K562 (cell line): ENCODE results near the gene CRK.

Experiments used
- NFYB ChIP-seq: IDR thresholded peaks from 2 replicates; pipeline ENCODE4 v1.6.1; 2011; ENCODE audit warnings: mild to moderate bottlenecking, moderate library complexity; ENCODE audit not compliant: insufficient read length; ENCODE audit errors: extremely low read depth
- POLR2A ChIP-seq: fragments of 450-650 bp; conservative IDR thresholded peaks from 2 replicates; pipeline ENCODE4 v1.6.1; 2016
- PURB ChIP-seq: sonication (generic); formaldehyde crosslinking; IDR thresholded peaks from 2 replicates; pipeline ENCODE4 v1.9.0; 2021; ENCODE audit warnings: low read depth, mild to moderate bottlenecking, missing genetic modification reagents
- SIN3A ChIP-seq, 2 experiments: fragments of 150-350 bp in 1 of 2; IDR thresholded peaks; 2 replicates each; pipeline ENCODE4 v1.6.1; 2011 to 2016; ENCODE audit warnings: borderline replicate concordance in 2 of 2, low read depth in 2 of 2, low read length in 2 of 2, mild to moderate bottlenecking in 2 of 2, moderate library complexity in 2 of 2; ENCODE audit not compliant: control insufficient read depth in 1 of 2
- STAT6 ChIP-seq: sonication (generic); formaldehyde crosslinking; IDR thresholded peaks from 2 replicates; pipeline ENCODE4 v1.8.1; 2023; ENCODE audit warnings: mild to moderate bottlenecking, missing genetic modification reagents
- TAF1 ChIP-seq: IDR thresholded peaks from 2 replicates; pipeline ENCODE4 v1.6.1; 2011; ENCODE audit warnings: mild to moderate bottlenecking, low read length, moderate library complexity; ENCODE audit not compliant: insufficient read depth, control insufficient read depth, severe bottlenecking; ENCODE audit errors: extremely low read depth
- YY1 ChIP-seq, 3 experiments: IDR thresholded peaks; 2 replicates each; pipeline ENCODE4 v1.6.1; 2011; ENCODE audit warnings: low read length in 2 of 3, mild to moderate bottlenecking in 2 of 3, moderate library complexity in 2 of 3, borderline replicate concordance in 1 of 3, control low read depth in 1 of 3, low read depth in 1 of 3; ENCODE audit not compliant: insufficient read depth in 3 of 3, insufficient replicate concordance in 2 of 3, control insufficient read depth in 1 of 3, insufficient read length in 1 of 3; ENCODE audit errors: extremely low read depth in 1 of 3

- TF ChIP-seq NFYB: no peak
- TF ChIP-seq SIN3A (IDR thresholded peaks at IDR 0.05; ENCODE audit: borderline replicate concordance in 2 of 2, control insufficient read depth in 1 of 2, low read depth in 2 of 2, low read length in 2 of 2): no peak
- TF ChIP-seq TAF1: no peak
- TF ChIP-seq POLR2A: no peak
- TF ChIP-seq PURB: no peak
- no peak for TF ChIP-seq STAT6 (CRISPR knock-in tag)
- TF ChIP-seq YY1 (IDR thresholded peaks at IDR 0.05; ENCODE audit: borderline replicate concordance in 1 of 3, control insufficient read depth in 1 of 3, extremely low read depth in 1 of 3, insufficient read depth in 3 of 3, insufficient read length in 1 of 3, insufficient replicate concordance in 2 of 3, low read depth in 1 of 3, low read length in 2 of 3): no peak
These were observed 33.1 kb downstream of the CRK start for GRCh38 chr17:1422885-1423284.
